Stimulated activated naive CD4-positive, alpha-beta T cell (primary cell): Measurements from ENCODE around the gene HILPDA.
A peak's percentile ranks its signal among the peaks of the same experiment; 100 is the strongest.
"Not testable (repeated sequence)": the region's sequence is repeated elsewhere in the genome, so short reads cannot be mapped to it uniquely, and the experiment has no call there.

Source experiments
- DNase-seq, 6 experiments: peaks; one replicate each; lab custom pipeline; 2025; lab: John Stamatoyannopoulos, UW

The HILPDA gene

GRCh38 chr7:128463345-128463744 is 7.7 kb downstream of the HILPDA start:
- DNase-seq, result not testable (repeated sequence)

GRCh38 chr7:128463933-128464332 is 8.3 kb downstream of the HILPDA start:
- DNase-seq, result not testable (repeated sequence)

DNA sequence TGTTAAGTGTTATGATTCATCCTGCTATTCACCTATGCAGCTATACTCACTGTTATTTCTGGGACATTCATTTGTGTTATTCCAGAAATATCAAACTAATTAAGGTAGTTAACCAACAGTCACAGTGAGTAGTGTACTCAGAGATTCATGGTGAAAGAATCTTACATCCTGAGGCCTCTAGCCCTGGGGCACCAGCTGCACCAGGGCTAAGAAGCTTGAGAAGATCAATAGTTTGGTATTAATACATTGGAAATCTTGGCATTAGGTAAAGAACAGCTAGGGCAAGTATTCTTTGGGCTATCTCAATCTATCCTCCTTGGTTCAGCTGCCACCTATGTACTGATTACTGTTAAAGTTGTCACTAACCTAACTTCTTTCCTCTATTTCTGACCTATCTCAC is 11.2 kb downstream of the HILPDA start:
- not testable (repeated sequence) for DNase-seq

DNA sequence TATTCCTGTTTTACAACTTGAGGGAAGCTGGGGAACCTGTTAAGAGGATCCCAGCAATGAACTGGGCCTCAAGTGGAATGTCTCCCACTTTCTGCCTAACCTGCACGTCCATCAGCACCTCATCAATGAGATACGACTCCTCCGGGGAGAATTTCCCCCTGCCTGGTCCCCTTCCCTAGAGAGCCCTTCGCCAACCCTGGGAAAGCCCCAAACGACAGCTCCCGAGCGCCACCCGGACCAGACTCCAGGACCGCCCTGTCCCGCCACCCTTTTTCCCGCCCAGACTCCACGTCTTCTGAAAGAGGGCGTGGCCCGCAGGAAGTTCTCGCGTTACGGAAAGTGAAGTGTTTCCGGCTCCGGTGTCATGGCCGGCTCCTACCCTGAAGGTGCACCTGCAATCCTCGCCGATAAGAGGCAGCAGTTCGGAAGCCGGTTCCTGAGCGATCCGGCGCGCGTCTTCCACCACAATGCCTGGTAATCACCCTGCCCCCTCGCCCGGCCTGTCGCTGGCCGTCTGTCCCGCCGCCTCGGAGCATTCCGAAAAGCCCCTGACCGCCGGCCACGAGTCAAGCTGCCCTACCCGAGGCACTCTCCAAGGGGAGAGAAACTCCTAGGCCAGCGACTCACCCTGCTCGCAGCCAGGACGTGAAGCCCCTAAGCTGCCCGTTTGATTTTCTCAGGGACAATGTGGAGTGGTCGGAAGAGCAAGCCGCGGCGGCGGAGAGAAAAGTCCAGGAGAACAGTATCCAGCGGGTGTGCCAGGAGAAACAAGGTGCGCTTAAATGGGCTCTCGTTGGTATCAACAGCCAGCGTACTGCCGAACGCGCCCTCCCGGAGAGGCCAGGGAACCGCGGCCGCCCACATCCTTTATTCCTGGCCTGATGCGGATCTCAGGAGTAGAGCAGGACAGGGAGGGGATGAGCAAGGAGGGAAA is 21.0 kb downstream of the HILPDA start, which contains the start of gene METTL2B:
TSS of gene METTL2B (plus strand) at position 347 of the 934 bp plus-strand sequence. CDS start at position 365, 18 bp downstream.
- peak; percentile 77 to 91 (median 86) for DNase-seq

- not testable (repeated sequence) for DNase-seq
Measured at GRCh38 chr7:128477336-128477690, 21.6 kb downstream of the HILPDA start.

- DNase-seq, result not testable (repeated sequence)
Measured at GRCh38 chr7:128479082-128479481, 23.4 kb downstream of the HILPDA start.

DNA sequence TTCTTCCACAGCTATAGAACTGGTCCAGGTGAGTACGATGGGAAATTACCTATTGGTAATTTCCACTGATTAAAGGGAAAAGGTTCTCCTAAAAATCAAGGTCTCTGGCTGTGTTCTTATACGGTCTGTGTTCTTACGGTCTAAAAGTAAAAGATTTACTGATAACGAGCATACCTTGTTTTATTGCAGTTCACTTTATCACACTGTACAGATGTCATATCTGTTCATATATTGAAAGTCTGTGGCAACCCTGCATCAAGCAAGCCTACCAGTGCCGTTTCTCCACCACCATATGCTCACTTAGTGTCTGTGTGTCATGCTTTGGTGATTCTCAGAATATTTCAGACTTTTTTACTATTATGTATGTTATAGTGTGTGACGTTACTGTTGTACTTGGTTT is 32.5 kb downstream of the HILPDA start:
- not testable (repeated sequence) for DNase-seq

DNA sequence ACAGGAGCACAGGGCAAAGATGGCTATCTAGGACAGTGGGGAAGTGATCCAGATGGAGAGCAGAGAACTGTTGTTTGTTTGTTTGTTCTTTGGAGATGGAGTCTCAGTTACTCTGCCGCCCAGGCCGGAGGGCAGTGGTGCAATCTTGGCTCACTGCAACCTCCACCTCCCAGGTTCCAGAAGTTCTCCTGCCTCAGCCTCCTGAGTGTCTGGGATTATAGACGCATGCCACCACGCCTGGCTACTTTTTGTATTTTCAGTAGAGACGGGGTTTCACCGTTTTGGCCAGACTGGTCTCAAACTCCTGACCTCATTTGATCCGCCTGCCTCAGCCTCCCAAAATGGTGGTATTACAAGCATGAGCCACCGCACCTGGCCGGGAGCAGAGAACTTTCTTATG is 41.7 kb downstream of the HILPDA start:
- DNase-seq, result no peak

- DNase-seq, result not testable (repeated sequence)
Measured at GRCh38 chr7:128505416-128505815, 49.7 kb downstream of the HILPDA start.

- DNase-seq, result not testable (repeated sequence)
Measured at GRCh38 chr7:128506819-128507218, 51.1 kb downstream of the HILPDA start.

- DNase-seq, result not testable (repeated sequence)
Measured at GRCh38 chr7:128507321-128507993, 51.8 kb downstream of the HILPDA start.
